NCI-H1105 (cell line): Measurements from ENCODE around the gene CAPN3.

ENCODE experiments used
- DNase-seq: peaks from one replicate; lab custom pipeline; 2025; lab: John Stamatoyannopoulos, UW

Gene CAPN3

GRCh38 chr15:42456531-42456930, 97.2 kb downstream of the CAPN3 start:
- DNase-seq, result no peak

- DNase-seq, result no peak
Observed at GRCh38 chr15:42456971-42457370, 97.7 kb downstream of the CAPN3 start.

- no peak for DNase-seq
Observed at GRCh38 chr15:42457445-42458442, 98.4 kb downstream of the CAPN3 start.

GRCh38 chr15:42461261-42461660, 102.0 kb downstream of the CAPN3 start:
- DNase-seq, result no peak
